GM13976 (cell line): ENCODE data around the gene C1QC.

Experiments used
- DNase-seq: peaks from one replicate; pipeline ENCODE4 v3.0.0; 2012; ENCODE audit warnings: low spot score
- CTCF ChIP-seq: IDR thresholded peaks from 2 replicates; pipeline ENCODE4 v1.5.1; 2012; ENCODE audit warnings: borderline replicate concordance, mild to moderate bottlenecking; ENCODE audit not compliant: insufficient read depth; ENCODE audit errors: extremely low read depth, missing control alignments, control extremely low read depth
- in situ Hi-C: fragments of 300-500 bp; cut with MboI; formaldehyde crosslinking; loops from one replicate; pipeline ENCODE4 v1.12.0; 2022; ENCODE audit warnings: low sequenced_read_pairs, mixed read lengths, inconsistent platforms; ENCODE audit not compliant: unreplicated experiment

C1QC gene

DNA sequence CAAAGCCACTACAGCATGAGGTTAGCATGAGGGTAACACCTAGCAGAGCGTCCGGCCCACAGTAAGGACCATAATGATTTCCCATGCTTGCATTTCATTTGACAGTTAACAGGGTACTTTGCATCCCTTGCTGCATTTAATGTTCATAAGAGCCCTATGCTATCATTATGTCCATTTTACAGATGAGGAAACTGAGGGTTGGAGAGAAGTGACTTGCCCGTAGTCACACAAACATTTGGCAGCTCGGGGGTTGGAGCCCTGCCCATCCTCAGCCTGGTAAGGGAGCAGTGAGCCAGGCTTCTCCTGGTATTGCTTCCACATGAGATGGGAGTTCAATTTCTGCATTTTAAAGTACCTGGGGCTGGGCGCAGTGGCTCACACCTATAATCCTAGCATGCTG, 50.7 kb downstream of the C1QC start:
- in situ Hi-C loops = no loop called here
- no peak for TF ChIP-seq CTCF
- no peak for DNase-seq

DNA sequence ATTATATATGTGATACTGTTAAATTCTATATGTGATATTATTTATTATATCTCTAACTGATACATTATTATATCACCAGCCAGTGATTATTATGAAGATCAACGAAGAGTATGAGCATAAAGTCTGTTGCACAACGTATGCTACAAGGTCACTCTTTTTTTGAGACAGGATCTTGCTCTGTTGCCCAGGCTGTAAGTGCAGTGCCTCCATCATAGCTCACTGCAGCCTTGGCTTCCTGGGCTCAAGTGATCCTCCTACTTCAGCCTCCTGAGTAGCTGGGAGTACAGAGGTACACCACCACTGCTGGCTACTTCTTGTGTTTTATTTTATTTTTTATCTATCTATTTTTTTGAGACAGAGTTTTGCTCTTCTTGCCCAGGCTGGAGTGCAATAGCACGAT, 53.2 kb downstream of the C1QC start:
- no peak for DNase-seq
- in situ Hi-C loops = no loop called here
- no peak for TF ChIP-seq CTCF
